Cardiac fibroblast (primary cell): ENCODE results near the gene MACROD2.

ENCODE experiments used
- DNase-seq, 2 donors: peaks; one replicate each; pipeline versions ENCODE4 v3.0.0 to v3.0.0-alpha.2; 2010; ENCODE audit warnings: low read depth in 2 of 2
- H3K4me3 ChIP-seq, 2 donors: replicated peaks in 1 of 2; 1 replicate in 1 of 2; 2 replicates in 1 of 2; pipeline ENCODE4 v1.5.1; 2011; ENCODE audit warnings: low read depth in 2 of 2, low read length in 2 of 2, mild to moderate bottlenecking in 2 of 2, moderate library complexity in 1 of 2
- TF ChIP-seq, protein P1 (sequence below): IDR thresholded peaks from one replicate; pipeline ENCODE4 v1.5.1; 2011; ENCODE audit warnings: low read depth, mild to moderate bottlenecking, low read length, inconsistent platforms

MACROD2 gene

DNA sequence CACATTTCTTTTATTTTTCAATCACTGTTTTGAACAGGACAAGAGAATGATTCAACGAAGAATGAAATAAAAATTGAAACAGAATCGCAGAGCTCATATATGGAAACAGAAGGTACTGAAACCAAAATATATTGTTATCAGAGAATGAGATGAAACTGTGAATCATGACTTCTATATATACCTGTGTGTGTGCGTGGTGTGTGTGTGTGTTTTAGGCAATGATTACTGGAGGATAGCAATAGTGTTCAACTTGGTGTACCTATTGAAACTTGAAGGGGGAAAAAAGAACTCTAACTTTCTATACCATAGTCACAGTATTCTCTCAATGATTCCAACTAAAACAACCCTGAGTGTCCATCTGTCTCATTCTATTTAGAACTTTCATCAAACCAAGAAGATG, 1991.4 kb downstream of the MACROD2 start:
- no peak overlapping the region for H3K4me3 ChIP-seq
- TF ChIP-seq, protein P1, sequence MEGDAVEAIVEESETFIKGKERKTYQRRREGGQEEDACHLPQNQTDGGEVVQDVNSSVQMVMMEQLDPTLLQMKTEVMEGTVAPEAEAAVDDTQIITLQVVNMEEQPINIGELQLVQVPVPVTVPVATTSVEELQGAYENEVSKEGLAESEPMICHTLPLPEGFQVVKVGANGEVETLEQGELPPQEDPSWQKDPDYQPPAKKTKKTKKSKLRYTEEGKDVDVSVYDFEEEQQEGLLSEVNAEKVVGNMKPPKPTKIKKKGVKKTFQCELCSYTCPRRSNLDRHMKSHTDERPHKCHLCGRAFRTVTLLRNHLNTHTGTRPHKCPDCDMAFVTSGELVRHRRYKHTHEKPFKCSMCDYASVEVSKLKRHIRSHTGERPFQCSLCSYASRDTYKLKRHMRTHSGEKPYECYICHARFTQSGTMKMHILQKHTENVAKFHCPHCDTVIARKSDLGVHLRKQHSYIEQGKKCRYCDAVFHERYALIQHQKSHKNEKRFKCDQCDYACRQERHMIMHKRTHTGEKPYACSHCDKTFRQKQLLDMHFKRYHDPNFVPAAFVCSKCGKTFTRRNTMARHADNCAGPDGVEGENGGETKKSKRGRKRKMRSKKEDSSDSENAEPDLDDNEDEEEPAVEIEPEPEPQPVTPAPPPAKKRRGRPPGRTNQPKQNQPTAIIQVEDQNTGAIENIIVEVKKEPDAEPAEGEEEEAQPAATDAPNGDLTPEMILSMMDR: no peak
- DNase-seq: no peak

- no peak for DNase-seq
- TF ChIP-seq, protein P1: no peak
- no peak overlapping the region for H3K4me3 ChIP-seq
These were observed 1996.0 kb downstream of the MACROD2 start for GRCh38 chr20:15991279-15991678.

DNA sequence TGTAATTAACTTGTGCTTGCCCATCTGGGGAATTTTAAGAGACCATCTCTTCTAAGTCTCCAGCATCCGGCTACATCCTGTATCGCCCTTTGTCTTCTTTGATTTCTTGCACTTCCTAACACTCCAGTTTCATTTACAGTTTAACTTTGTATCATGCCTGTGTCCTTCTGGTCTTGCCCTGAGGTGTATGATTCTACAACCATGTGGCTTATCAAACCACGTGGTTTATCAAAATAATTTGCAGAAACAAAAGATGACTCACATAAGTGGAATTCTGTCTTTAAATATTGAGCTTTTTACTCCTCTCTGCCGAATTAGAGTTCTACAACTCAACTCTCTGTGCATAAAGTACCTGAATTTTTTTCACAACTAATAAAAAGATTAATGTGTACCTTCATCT, 1997.2 kb downstream of the MACROD2 start:
- H3K4me3 ChIP-seq: no peak overlapping the region
- no peak for DNase-seq
- TF ChIP-seq, protein P1: no peak

DNA sequence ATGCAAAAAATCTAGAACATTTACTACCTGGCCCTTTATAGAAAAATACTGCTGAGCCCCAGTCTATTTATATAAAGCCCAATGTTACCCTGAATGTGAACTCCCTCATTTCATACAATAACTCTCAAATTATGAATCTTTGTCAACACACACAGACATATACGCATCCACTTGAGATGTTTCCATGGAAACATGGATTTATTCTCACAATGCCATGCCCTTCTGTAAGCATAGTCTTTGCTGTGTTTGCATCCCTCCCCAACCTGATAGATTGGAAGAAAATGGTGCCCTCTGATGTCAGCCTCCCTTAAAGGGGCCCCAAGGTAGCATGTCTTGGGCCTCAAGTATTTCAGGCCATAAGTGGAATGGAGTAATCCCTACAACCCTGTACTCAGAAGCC, 2004.8 kb downstream of the MACROD2 start:
- TF ChIP-seq, protein P1: no peak
- H3K4me3 ChIP-seq: no peak overlapping the region
- DNase-seq: no peak

DNA sequence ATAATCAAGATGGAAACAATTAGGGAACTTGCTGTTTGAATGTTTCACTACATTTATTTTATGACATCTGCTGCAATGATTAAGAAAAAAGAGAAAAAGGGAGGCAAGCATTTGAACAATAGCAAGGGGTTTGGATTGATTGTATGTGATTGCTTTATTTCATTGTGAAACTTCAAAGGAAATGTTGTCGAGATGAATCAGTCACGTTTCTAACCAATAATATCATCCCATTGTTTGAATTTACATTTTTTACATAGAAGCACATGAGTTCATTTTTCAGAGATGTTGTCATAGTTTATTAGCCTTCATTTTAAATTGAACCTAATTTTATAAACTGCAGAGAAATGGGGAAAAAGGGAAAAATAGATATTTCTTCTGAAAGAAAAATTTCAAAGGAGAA, 2006.0 kb downstream of the MACROD2 start:
- TF ChIP-seq, protein P1: no peak
- H3K4me3 ChIP-seq: no peak overlapping the region
- no peak for DNase-seq

DNA sequence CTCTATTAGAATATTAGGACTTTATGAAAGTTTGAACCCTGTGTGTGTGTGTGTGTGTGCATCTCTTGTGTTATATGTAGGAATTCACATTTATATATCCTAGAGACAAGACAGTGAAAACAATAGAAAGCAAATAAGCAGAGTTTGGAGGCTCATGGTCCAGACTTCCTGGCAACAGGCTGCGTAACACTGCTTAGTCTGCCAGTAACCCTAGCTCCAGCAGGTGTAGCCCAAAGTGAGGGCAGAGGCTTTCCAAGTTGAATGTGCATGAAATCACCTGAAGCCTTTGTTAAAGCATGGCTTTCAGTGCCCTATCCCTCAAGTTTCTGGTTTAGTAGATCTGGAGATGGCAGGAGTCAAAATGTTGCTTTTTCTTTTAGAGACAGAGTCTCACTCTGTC, 2008.0 kb downstream of the MACROD2 start:
- H3K4me3 ChIP-seq: no peak overlapping the region
- no peak for DNase-seq
- TF ChIP-seq, protein P1: no peak

DNA sequence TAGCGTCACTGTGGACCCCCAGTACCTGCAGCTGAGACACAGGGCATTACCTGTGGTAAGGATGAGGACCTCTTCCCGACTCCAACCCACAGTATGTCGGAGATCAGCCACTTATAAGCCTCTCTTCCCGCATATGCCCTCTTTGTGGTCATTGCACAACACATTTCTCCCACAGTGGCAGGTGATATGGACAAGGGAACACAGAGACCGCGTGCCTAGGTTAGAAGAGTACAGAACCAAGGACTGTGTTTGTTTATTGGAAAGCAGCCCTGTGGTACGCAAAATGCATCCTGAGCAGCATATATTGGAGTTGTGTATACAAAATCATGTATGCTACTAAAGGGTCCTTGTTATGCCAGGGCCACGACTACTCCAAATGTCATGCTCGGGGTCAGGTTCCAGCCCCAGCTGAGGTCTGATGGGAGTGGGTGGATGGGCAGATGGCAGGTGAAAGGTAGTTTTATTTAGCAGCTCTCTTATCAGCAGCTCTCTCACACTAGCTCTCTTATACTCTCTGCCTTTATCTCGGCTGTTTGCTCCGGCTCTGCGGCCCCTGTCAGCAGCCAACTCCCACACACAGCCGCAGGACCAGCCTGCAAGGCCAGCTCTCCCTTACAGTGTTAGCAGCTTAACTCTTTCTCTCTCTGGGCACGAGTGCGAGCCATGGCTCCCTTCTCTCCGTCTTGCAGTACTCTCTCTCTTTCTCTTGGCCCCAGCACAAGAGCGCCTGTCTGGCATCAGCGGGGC, 2009.0 kb downstream of the MACROD2 start:
- TF ChIP-seq, protein P1: no peak
- H3K4me3 ChIP-seq: no peak overlapping the region
- no peak for DNase-seq
